Measurements from ENCODE around the gene BCCIP.

The BCCIP gene

DNA sequence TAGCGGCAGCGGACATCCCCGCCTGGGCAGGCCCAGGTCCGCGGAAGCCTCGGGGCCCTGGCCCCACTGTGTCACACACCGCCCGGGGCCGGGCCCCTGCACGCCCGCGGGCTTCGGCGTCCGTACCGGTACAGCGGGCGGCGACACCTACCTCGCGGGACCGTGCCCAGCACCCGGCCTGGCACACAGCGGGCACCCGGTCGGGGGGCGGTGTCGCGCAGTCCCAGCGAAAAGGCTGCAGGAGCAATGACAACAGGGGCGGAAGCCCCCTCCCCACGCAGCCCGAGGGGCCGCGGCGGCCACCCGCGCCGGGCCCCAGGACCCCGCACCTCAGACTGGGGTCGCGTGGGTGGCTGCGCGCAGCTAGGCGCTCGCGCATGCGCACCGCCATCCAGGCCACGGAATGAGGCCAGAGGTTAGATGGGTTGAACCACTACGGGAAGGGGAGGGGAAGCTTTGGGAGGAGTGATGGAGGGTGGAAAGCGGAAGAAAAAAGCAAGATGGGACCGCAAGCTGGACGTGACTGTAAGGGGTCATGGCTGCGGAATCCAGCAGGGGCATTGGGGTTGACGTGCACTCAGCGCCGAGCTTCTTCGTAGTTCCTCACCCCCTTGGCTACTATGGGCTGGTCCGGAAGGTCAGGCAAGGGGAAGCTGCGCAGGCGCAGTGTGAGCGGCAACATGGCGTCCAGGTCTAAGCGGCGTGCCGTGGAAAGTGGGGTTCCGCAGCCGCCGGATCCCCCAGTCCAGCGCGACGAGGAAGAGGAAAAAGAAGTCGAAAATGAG, at the start of gene BCCIP, which contains the start of gene UROS:
Gene BCCIP (plus strand): TSS at position 669 of the 785 bp plus-strand sequence. CDS start 12 bp downstream, at position 681.
Gene UROS (minus strand): TSS at position 381 of the 785 bp plus-strand sequence. CDS start 6,759 bp downstream, outside the sequence.
- peak; percentile 84 to 87 for DNase-seq (ENCODE audit: extremely low read depth in 1 of 2, low read depth in 1 of 2)

DNA sequence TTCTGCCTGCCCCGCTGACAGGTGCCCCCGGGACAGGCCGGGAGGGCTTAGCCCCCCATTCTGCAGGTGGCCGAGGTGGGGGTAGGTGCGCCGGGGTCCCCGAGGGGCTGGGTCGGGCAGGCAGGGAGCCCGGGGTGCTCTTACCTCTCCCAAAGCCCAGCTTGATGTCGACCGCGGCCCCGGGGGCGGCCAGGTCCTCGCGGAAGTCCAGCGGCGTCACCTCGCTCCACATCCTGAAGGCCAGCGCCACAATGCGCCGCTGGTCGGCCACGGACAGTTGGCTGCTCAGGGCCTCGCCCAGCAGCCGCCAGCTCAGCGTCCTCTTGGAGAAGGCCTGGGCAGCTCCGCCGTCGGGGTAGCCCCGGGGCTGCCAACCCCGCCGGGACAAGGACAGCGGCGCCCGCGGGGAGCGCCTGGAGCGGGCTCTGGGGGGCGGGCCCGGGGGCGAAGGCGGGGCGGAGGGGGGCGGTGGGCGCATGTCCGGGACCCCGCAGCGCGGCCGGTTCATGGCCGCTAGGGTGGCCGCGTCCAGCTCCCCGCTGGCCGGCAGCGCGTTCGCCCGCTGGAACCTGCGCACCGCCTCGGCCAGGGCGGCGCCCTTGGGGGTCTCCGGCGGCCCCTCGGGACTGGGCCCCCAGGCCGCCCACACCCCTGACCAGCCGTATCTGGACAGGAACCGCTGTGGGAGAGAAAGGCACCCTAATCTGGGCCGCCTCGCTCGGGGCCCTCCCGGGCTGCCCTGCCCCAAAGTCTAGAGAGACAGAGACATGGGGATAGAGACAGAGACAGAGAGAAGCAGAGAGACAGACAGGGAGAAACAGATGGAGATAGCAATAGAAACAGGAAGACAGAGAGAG, 49.4 kb upstream of the BCCIP start:
- DNase-seq (ENCODE audit: extremely low read depth in 1 of 2, low read depth in 1 of 2), result no peak

DNA sequence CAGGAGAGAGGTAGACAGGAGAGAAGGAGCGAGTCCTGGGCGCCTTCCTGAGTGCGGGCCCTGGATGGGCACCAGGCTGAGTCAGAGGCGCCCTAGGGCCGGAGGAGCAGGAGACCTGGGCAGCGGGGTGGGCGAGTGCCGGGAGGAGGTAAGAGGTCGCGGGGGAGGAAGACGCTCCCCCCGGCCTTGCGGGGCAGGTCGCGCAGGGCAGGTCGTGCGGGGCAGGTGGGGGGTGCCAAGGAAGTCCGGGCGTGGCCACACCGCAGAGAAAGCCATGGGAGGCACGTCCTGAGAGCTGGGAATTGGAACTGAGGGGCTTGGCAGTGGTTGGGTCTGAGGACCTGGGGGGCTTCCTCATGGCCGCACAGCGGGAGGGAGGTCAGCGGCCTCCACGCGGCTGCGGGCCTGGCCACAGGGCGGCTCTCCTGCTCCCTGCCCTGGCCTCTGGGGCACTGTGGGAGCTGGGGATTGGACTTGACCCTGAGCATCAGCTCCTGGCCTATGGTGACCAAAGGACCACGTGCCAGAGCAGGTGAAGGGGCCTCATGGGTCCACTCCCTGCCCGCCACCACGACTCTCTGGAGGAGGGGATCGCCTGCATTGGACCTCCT, 48.7 kb upstream of the BCCIP start:
- no peak for DNase-seq (ENCODE audit: extremely low read depth in 1 of 2, low read depth in 1 of 2)

DNA sequence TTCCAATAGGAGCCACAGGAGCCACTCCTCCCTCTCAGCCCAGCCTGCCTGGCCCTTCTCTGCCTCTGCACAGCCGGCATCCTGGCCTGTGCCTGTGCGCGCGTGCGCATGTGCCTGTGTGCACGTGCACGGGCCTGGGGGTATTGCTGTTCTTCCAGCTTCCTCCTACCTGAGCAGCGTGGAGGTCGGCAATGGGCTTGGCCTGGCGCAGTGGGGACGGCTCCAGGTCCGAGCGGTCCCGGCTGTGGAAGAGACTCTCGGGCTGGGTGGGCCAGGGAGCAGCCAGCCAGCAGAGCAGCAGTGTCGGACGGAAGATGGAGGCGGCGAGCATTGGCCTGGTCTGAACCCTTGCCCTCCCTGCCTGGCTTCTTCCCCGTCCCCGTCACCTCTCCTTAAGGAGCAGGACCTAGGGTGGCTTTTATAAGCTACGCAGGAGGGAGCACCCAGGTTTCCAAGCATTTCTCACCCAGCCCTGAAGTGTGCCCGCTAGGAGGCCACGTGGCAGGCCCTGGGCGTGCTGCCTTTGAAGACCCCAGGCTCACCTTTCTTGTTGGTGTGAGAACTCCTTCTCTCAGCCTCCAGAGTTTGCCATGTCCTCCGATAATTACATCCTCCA, 47.7 kb upstream of the BCCIP start, which contains the start of gene MMP21:
Gene MMP21 (minus strand): TSS at position 331 of the 616 bp plus-strand sequence. CDS start 0 bp downstream, at position 331.
- DNase-seq (ENCODE audit: extremely low read depth in 1 of 2, low read depth in 1 of 2), result no peak

DNA sequence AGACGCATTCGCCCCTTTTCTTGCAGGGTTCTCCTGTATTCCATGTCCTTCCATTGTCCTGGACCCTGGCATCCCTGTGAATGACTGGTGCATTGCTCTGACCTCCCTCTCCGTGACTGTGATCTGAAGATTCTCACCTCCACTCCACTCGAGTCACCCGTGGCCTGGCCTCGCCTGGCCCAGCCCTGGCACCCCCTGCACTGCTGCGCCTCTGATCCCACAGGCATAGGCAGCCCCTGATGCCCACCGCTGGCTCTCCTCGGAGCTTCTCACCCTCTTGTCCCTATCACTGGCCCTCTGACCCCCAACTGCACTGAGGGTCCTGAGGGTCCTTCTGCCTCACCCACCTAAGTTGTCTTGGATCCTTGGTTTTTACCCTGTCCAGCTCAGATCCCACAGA, 45.5 kb upstream of the BCCIP start:
- no peak for DNase-seq (ENCODE audit: extremely low read depth in 1 of 2, low read depth in 1 of 2)

DNA sequence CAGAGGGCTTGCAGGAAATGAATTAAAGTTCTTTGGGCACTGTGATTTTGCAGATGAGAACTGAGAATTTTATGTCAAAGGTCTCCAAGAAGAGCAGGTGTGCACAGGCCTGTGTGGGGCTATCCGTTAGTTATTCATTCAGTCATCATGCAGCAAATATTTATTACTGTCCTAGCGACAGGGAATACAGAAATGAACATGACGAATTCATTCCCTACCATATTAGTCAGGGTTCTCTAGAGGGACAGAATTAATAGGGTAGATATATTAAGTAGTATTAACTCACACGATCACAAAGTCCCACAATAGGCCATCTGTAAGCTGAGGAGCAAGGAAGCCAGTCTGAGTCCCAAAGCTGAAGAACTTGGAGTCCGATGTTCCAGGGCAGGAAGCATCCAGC, 44.8 kb upstream of the BCCIP start:
- DNase-seq (ENCODE audit: extremely low read depth in 1 of 2, low read depth in 1 of 2), result no peak

DNA sequence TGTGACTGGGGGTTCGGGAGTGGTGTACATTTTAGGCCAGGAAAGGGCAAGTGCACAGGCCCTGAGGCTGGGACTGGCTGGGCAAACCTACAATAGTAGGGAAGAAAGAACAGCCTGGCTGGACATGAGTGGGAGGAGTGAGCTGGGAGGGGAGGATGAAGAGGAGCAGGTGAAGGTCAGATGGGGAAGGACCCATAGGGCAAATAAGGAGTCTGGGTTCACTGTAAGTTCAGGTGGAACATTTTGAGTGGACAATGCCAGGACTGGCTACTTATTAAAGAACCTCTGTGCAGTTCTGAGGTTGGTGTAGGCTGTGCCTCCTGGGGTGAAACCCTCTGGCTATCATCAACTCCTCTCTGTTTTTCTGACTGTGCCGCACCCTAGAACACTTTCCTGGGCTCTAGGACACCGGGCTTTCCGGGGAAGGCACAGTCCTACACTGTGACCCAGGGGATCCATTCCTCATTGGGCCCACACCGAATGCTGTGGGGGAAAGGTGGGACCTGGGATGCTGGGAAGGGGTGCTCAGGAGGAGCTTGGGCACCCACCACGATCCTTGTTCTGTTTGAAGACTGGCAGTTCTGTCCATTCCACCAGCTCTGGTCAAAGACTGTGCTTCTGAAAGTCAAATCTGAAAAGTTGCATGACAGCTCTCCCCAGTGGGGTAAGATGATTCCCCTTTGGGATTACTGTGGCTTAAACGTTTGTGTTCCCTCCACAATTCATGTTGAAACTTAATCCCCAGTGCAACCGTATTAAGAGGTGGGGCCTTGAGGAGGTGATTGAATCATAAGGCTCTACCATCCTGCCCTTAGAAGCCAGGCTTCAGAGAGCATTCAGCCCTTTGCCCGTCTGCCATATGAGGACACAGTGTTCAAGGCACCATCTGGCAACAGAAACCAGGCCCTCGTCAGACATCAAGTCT, 43.7 kb upstream of the BCCIP start:
- no peak for DNase-seq (ENCODE audit: extremely low read depth in 1 of 2, low read depth in 1 of 2)

DNA sequence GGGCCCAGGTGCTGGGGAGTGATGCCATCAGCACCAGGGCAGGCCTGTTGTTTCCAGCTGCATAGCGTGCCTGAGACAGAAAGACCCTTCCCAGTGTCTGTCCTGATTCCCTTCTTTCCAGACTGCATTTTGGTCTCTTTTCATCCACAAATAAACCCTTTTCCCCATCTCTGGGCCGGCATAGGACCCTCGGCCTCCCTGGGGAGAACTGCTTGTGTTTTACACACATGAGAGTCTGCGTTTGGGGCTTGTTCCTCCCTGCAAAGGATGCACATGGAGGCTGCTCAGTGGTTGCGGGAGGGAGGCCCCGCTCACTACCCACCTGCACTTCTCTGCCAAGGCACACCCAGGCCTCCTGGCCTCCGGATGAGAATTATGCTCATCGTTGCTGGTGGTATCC, 42.0 kb upstream of the BCCIP start:
- no peak for DNase-seq (ENCODE audit: extremely low read depth in 1 of 2, low read depth in 1 of 2)

DNA sequence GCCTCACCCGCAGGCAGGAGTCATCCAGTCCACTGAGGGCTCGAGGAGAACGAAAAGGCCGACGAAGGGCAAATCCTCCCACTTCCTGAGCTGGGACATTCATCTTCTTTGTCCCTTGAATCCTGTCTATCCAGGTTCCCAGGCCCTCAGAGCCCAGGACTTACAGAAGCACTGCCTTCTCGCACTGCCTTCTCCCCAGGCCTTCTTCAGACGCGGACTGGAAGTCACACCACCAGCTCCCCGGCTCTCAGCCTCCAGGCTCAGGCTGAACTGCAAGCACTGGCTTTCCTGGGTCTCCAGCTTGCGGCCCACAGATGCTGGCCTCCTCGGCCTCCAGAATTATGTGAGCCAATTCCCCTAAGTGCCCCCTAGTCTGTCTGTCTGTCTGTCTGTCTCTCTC, 41.3 kb upstream of the BCCIP start:
- DNase-seq (ENCODE audit: extremely low read depth in 1 of 2, low read depth in 1 of 2), result no peak

DNA sequence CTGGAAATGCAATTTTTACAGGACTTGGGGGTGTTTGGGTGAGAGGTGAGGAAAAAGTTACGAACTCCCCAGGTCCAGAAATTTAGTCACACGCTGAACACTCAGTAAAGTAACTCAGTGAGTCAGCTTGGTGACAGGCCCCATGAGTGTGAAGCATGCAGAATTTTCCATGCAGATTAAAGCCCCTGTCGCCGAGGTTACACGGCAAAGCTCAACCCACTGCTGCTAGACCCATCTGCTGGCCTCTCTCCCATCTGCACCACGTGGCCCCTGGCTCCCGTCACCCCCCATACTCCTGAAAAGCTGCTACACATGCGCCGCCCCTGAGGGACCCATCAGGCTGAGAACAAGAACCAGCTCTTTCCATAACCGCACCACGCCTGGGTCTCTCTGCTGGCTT, 40.7 kb upstream of the BCCIP start:
- DNase-seq (ENCODE audit: extremely low read depth in 1 of 2, low read depth in 1 of 2), result no peak

DNA sequence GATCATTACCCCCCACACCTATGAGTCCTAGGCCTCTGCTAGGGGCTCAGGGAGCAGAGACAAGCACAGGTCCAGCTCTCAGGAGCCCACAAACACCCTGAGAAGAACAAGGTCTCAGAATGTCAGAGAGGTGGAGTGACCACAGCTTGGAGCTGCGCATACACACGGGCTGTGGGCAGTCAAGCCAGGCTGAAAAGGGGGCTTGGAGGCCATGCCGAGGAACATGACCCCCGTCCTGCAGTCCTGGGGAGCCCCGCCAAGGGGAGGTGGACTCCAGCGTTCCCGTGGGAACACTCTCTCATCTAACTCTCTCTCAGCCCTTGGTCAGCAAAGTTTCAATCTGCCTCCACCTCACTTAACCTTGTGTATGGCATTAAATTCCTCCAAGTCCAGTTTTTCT, 39.9 kb upstream of the BCCIP start:
- no peak for DNase-seq (ENCODE audit: extremely low read depth in 1 of 2, low read depth in 1 of 2)

DNA sequence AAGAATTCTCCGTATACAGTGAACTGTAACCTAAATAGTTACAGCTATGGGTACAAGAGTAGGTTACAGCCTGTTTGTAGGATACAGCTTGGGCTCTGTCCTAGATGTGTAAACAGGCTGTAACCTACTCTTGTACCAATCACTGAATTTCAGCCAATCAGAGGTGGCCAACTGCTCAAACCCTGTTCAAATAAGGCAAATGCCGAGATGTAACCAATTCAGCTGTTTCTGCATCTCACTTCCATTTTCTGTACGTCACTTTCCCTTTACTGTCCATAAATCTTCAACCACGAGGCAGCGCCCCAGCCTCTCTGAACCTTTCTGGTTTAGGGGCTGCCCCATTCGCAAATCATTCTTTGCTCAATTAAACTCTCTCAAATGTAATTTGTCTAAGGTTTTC, 39.4 kb upstream of the BCCIP start:
- no peak for DNase-seq (ENCODE audit: extremely low read depth in 1 of 2, low read depth in 1 of 2)

DNA sequence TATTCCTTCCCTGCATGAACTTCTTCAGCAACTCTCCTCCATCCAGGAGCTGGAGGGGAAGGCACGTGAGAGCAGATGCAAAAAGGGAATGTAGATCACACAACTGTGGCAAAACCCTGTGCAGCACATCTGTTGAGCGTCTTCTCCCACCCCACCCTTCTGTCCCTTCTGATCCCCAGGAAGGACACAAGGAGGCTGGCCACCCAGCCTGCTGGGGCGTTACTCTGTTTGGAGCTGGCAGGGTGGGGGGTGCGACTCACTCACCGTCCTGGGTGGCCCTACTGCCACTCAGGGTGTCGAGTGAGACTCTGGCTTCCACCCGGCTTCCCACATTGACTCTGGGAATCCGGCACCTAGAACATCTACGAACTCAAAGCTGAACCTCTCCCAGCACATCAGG, 37.6 kb upstream of the BCCIP start:
- DNase-seq (ENCODE audit: extremely low read depth in 1 of 2, low read depth in 1 of 2), result no peak

DNA sequence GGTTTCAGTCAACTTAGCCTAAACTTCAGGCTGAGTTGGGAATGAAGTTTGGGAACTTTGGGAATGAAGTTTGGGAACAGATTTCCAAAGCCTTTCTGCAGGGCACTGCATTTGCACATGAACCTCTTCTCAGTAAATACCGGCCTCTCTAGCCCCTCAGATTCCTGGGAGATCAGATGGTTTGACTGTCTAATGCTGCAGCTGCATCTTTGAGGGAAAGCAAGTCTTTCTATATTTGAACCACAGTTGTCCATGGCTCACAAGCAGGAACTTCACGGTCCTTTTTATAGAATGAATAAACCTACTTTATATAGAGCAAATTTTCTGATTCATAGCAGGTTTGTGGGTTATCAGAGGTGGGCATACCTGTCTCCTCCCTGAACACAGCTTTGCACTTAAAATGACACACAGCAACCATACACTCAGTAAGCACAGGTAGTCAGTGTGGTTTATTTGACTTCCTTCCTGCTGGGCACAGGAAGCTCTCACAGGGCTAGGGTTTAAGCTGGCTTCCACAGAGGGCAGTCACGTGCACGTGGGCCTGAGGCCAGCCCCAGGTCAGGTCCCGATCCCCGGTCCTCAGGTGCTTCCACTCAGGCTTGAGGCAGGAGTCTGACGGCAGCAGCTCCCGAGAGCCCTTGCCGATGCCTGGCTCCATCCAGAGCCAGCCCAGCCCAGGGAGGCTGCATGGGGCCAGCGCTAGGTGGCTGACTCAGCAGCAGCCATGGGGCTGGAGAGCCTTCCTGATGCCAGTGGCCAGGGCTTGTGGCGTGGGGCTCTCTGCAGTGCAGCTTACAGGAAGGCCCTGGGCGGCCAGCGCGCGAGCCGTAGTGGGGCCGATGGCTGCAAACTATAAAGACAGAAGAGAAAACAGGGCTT, 35.0 kb upstream of the BCCIP start:
- DNase-seq (ENCODE audit: extremely low read depth in 1 of 2, low read depth in 1 of 2), result no peak

DNA sequence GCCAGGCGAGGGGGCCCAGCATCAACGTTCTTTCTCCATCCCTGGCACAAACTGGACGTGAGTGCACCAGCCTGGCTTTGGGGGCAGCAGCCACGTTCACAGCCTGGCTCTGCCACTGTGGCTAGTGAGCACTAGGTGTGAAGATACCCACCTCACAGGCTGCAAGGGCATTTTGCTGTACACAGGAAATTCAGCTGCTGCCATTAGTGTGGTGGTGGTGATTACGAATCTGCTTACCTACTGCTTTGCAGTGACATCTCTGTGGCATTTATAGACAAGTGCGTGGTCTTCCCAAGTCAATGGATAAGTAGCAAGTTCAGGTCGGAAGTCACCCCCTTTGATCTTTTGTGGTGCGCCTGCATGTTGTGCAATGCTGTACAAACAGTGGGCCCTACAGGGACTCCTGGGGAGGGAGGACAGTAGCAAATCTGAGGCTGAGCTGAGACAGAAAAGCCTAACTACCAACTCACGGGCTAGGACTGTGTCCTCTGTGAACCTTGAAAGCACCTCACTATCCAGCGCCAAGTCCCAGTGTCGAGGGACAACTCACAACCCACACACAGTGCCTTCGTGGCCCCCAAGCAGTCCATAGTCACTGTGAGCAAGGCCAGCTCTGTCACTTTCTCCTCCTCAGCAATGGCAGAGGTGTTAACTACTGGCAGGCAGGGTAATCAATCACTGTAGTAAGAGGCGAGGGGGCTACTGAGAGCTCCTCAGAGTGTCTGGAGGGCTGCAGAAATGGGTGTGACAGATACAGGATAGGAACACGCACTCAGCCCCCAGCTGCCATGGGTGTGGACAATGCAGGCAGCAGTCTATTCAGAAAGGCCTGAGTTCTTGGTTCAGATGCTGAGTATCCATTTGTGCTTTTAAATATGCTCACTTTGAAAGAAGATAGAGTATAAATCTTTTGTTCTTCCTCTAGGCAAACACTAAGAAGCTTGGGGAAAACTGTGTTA, 30.7 kb upstream of the BCCIP start:
- no peak for DNase-seq (ENCODE audit: extremely low read depth in 1 of 2, low read depth in 1 of 2)

DNA sequence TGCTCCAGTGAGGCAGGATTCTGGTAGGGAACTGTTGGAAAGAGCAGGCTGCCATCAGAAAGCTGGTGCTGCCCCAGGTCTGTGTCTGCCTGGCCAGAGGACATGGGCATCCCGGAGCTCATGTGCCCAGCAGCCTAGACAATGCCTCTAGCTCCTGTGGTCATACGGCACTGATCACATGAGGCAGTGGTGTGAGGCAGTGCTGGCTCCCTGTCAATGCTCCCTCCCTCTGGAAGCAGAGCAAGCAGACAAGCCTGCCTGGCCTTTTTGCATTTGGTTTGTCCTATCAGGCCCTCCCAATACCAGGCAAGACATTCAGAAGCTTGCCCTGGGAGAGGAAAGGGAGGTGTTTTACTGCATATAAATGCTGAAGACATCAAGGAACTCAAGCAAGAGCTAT, 28.2 kb upstream of the BCCIP start:
- no peak for DNase-seq (ENCODE audit: extremely low read depth in 1 of 2, low read depth in 1 of 2)

DNA sequence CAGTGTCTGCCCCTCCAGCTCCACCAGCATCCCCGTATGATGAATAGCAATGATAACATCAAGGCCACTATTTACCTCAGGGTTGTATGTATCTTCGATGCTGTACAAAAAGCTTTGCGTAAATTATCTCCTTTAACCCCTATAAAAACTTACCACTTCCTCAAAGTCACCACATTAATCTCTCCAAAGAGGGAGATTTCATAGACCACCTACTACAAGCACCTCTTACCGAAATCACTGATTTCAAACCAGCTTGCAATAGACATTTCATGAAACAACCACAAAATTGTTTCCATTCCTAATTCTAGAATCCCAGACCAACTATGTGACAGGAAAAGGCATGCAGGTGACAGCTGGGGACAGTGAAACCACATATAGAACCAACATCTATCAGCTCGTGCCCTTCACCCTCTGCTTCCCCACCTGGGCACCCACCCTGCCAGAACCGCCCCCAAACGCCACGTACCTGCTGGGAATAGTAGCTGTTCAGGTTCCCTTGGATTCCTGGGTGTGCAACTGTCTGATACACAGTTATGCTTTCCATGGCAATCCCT, 27.6 kb upstream of the BCCIP start:
- DNase-seq (ENCODE audit: extremely low read depth in 1 of 2, low read depth in 1 of 2), result no peak

DNA sequence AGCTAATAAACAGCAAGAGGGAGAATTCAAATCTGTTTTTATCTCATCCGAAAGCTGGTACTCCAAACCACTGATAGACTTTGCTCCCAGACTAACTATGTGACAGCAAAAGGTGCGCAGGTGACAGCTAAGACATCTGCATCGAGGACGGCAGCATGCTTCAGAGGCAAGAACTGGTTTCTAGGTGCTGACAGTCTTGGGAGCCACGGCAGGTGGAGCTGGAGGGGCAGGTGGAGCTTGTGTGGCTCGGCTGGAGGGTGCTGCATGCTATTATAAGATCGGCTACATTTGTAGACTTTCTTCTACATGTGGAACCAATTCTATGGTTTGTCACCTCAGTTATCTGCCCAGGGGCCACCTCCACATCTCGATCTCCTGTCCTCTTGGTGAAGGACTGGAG, 25.9 kb upstream of the BCCIP start:
- no peak for DNase-seq (ENCODE audit: extremely low read depth in 1 of 2, low read depth in 1 of 2)

Measured in activated CD8-positive, alpha-beta memory T cell treated with anti-CD3 and anti-CD28 coated beads for 1 hour (primary cell).